H1 (cell line): Measurements from ENCODE around the gene LIAS. TPM values are rescaled to one million over a fixed set of nuclear protein-coding genes. Genes with fewer than 3 reads are reported as not detected.

Source experiments
- ASH2L ChIP-seq: fragments of 200-600, 300-600 bp; sonication (generic); IDR thresholded peaks from one replicate; pipeline ENCODE4 v1.7.1; 2017; ENCODE audit warnings: low read length
- BACH1 ChIP-seq: IDR thresholded peaks from 2 replicates; pipeline ENCODE4 v1.6.1; 2012; ENCODE audit warnings: low read length, improper control_type of control experiment
- BCL11A ChIP-seq, 2 experiments: IDR thresholded peaks; one replicate each; pipeline ENCODE4 v1.6.1; 2011; ENCODE audit warnings: low read depth in 2 of 2, low read length in 2 of 2, mild to moderate bottlenecking in 2 of 2
- BRCA1 ChIP-seq: IDR thresholded peaks from 2 replicates; pipeline ENCODE4 v1.6.1; 2012; ENCODE audit warnings: low read depth, low read length, improper control_type of control experiment
- CBX8 ChIP-seq: fragments of 300-800, 300-1000 bp; sonication (generic); IDR thresholded peaks from 2 replicates; pipeline ENCODE4 v1.7.1; 2016; ENCODE audit warnings: low read depth, low read length, borderline replicate concordance
- CHD1 ChIP-seq: IDR thresholded peaks from 2 replicates; pipeline ENCODE4 v1.6.1; 2012; ENCODE audit warnings: low read depth, low read length, improper control_type of control experiment
- CREB1 ChIP-seq: IDR thresholded peaks from 2 replicates; pipeline ENCODE4 v1.6.1; 2012; ENCODE audit warnings: inconsistent platforms
- CTBP2 ChIP-seq: IDR thresholded peaks from 2 replicates; pipeline ENCODE4 v1.7.0; 2011; ENCODE audit warnings: borderline replicate concordance, mild to moderate bottlenecking, moderate library complexity, mixed read lengths, low read length; ENCODE audit not compliant: insufficient read depth, insufficient read length
- EZH2 ChIP-seq: fragments of 200-600 bp; sonication (generic); IDR thresholded peaks from 2 replicates; pipeline ENCODE4 v1.7.1; 2012; ENCODE audit warnings: low read depth, mild to moderate bottlenecking, moderate library complexity, low read length, inconsistent platforms; ENCODE audit not compliant: severe bottlenecking
- GABPA ChIP-seq: IDR thresholded peaks from 2 replicates; pipeline ENCODE4 v1.6.1; 2011; ENCODE audit warnings: mild to moderate bottlenecking, low read length, moderate library complexity, borderline replicate concordance; ENCODE audit not compliant: insufficient read depth
- HDAC6 ChIP-seq: IDR thresholded peaks from one replicate; pipeline ENCODE4 v1.7.1; 2012; ENCODE audit warnings: low read depth, mild to moderate bottlenecking, inconsistent platforms, low read length, moderate library complexity
- KDM1A ChIP-seq: fragments of 200-600, 300-600 bp; sonication (generic); IDR thresholded peaks from 2 replicates; pipeline ENCODE4 v1.7.1; 2016; ENCODE audit warnings: mild to moderate bottlenecking, low read length, borderline replicate concordance
- KDM4A ChIP-seq: IDR thresholded peaks from one replicate; pipeline ENCODE4 v1.7.1; 2012; ENCODE audit warnings: low read depth, mild to moderate bottlenecking, moderate library complexity, low read length, inconsistent platforms; ENCODE audit not compliant: severe bottlenecking
- NRF1 ChIP-seq: IDR thresholded peaks from 2 replicates; pipeline ENCODE4 v1.6.1; 2011; ENCODE audit warnings: mild to moderate bottlenecking, low read depth, low read length, improper control_type of control experiment
- POU5F1 ChIP-seq: IDR thresholded peaks from 2 replicates; pipeline ENCODE4 v1.6.1; 2011; ENCODE audit warnings: low read depth, mild to moderate bottlenecking, low read length, moderate library complexity
- RFX5 ChIP-seq: IDR thresholded peaks from 2 replicates; pipeline ENCODE4 v1.6.1; 2011; ENCODE audit warnings: low read depth, low read length, improper control_type of control experiment, borderline replicate concordance
- RNF2 ChIP-seq: fragments of 200-900, 300-1000 bp; sonication (generic); IDR thresholded peaks from 2 replicates; pipeline ENCODE4 v1.7.1; 2016; ENCODE audit warnings: borderline replicate concordance, low read depth, mild to moderate bottlenecking, antibody characterized with exemption, low read length; ENCODE audit not compliant: poor library complexity, severe bottlenecking; ENCODE audit errors: missing control alignments
- SIRT6 ChIP-seq: IDR thresholded peaks from one replicate; pipeline ENCODE4 v1.7.1; 2012; ENCODE audit warnings: low read length, inconsistent platforms
- SP1 ChIP-seq: IDR thresholded peaks from 2 replicates; pipeline ENCODE4 v1.6.1; 2011; ENCODE audit warnings: low read depth, low read length
- SP2 ChIP-seq: IDR thresholded peaks from 2 replicates; pipeline ENCODE4 v1.6.1; 2012; ENCODE audit warnings: mild to moderate bottlenecking, low read length, inconsistent platforms
- TAF1 ChIP-seq: IDR thresholded peaks from 2 replicates; pipeline ENCODE4 v1.6.1; 2011; ENCODE audit warnings: mild to moderate bottlenecking, low read depth, low read length
- YY1 ChIP-seq: IDR thresholded peaks from 2 replicates; pipeline ENCODE4 v1.6.1; 2011; ENCODE audit warnings: low read depth, mild to moderate bottlenecking, low read length
- polyA plus RNA-seq, 7 experiments: library from polyadenylated mRNA; depleted of rRNA in 3 of 7; stranded (reverse) in 5 of 7; unstranded in 2 of 7; fragments of >200 nt in 5 of 7; fragments of 200-250 nt in 2 of 7; gene quantifications; 1 replicate in 5 of 7; 2 replicates in 1 of 7; 4 replicates in 1 of 7; pipeline versions ENCODE4 v1.2.1 to v1.2.3, GENCODE V29; 2011 to 2013; ENCODE audit warnings: missing spikeins in 2 of 7, mixed read lengths in 2 of 7
- total RNA-seq: library from RNA; stranded (reverse); fragmentation: NEBNext Ultra II Directional; extraction: Animal tissue kit (Norgen Biotek cat#: 25700); gene quantifications from 2 replicates; pipeline ENCODE4 v1.2.1, GENCODE V29; 2021
- TF ChIP-seq, protein P1 (sequence below): IDR thresholded peaks from 2 replicates; pipeline ENCODE4 v1.6.1; 2012; ENCODE audit warnings: inconsistent platforms

LIAS gene
- total and polyA plus RNA-seq, 2 of the 8 experiments (the other 6 are each of a cell fraction or from before 2014, with no cell fraction given) = 10.5 to 24.9 TPM

DNA sequence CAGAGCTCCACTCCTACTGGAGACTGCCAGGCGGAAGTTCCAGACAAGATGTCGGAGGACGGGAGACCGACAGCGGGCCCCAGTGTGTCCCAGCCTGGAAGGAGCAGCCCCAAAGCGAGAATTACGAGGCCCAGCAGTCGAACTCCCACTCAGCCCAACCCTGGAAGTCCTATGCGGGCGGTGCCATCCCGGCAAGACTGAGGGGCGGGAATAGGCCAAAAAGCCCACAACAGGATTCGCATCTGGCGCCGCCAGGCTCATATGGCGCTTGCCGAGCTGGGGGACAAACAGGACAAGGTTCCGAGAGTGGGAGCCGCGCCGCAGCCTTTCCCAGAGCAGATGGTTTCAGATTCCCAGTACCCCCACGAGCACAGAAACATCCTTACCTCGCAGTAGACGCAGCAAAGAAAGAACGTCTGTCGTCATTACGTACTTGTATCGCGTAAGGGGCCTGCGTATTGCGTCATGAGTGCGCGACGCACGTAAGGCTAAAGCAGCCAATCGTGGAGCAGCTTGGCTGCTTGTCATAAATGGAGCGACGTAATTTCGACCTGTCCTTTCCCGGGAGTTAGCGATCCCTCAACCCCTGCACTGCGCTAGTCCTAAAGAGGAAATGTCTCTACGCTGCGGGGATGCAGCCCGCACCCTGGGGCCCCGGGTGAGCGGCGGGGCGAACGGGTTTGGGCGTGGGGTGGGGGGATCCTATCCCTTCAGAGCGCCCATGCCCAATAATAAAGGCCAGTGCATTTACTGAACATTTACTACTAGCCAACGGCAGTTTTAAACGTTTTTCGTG, at the start of gene LIAS, which contains the start of gene RPL9 (continued):
- TF ChIP-seq, protein P1, sequence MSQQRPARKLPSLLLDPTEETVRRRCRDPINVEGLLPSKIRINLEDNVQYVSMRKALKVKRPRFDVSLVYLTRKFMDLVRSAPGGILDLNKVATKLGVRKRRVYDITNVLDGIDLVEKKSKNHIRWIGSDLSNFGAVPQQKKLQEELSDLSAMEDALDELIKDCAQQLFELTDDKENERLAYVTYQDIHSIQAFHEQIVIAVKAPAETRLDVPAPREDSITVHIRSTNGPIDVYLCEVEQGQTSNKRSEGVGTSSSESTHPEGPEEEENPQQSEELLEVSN = no peak
- TF ChIP-seq TAF1 (peak; percentile 98), CTBP2 (no peak), KDM4A (peak; percentile 99), SP1 (peak; percentile 93), CREB1 (peak; percentile 100), NRF1 (no peak), RNF2 (no peak), GABPA (no peak), EZH2 (no peak), BRCA1 (peak; percentile 63), HDAC6 (no peak), CHD1 (no peak), BCL11A (IDR thresholded peaks at IDR 0.05; ENCODE audit: low read depth in 2 of 2, low read length in 2 of 2) (no peak), ASH2L (peak; percentile 84), CBX8 (no peak), SP2 (no peak), BACH1 (0 out of 2 replicates have a peak, but pooled peaks have one; percentile 13), KDM1A (no peak), RFX5 (no peak), YY1 (peak; percentile 76), SIRT6 (no peak), POU5F1 (no peak)
